ENCODE results near the gene FHIP1B.

GRCh38 chr11:6203327-6203726, 31.1 kb downstream of the FHIP1B start:
- no peak for TF ChIP-seq ZNF274 (IDR thresholded peaks at IDR 0.05; ENCODE audit: low read depth, low read length)
- no peak for TF ChIP-seq SUZ12 (IDR thresholded peaks at IDR 0.05; ENCODE audit: extremely low read depth, insufficient read depth, insufficient read length)
